SK-N-SH treated with all-trans-retinoic acid at 6 μM for 48 hours (cell line): ENCODE results near the gene NFYA.

Source experiments
- ATAC-seq: fragments of 200-7000 bp; cut with Tn5 transposase; 3 replicates; pipeline ENCODE4 v1.9.1; 2020; ENCODE audit warnings: mild to moderate bottlenecking, moderate library complexity
- ARNTL ChIP-seq: fragments of 450-650 bp; formaldehyde crosslinking; IDR thresholded peaks from 2 replicates; pipeline ENCODE4 v1.5.0; 2020; ENCODE audit warnings: low read depth, mild to moderate bottlenecking, moderate library complexity, borderline replicate concordance
- CSDC2 ChIP-seq: fragments of 250-450 bp; sonication (Bioruptor Pico); IDR thresholded peaks from 2 replicates; pipeline ENCODE4 v1.5.0; 2020; ENCODE audit warnings: mild to moderate bottlenecking, moderate library complexity
- ESRRG ChIP-seq: fragments of 250-450 bp; sonication (Bioruptor Pico); IDR thresholded peaks from 2 replicates; pipeline ENCODE4 v1.6.1; 2021; ENCODE audit warnings: mild to moderate bottlenecking
- GLIS3 ChIP-seq: fragments of 250-450 bp; sonication (Bioruptor Pico); IDR thresholded peaks from 2 replicates; pipeline ENCODE4 v1.5.0; 2020; ENCODE audit warnings: mild to moderate bottlenecking, moderate library complexity
- OSR1 ChIP-seq: fragments of 250-450 bp; sonication (Bioruptor Pico); IDR thresholded peaks from 2 replicates; pipeline ENCODE4 v1.8.0; 2022; ENCODE audit warnings: moderate library complexity, mild to moderate bottlenecking, inconsistent platforms
- PPARA ChIP-seq: fragments of 250-450 bp; sonication (Bioruptor Pico); IDR thresholded peaks from 2 replicates; pipeline ENCODE4 v1.5.0; 2020; ENCODE audit warnings: mild to moderate bottlenecking, borderline replicate concordance
- RARB ChIP-seq: fragments of 250-450 bp; sonication (Bioruptor Pico); IDR thresholded peaks from 2 replicates; pipeline ENCODE4 v1.8.0; 2021; ENCODE audit warnings: mild to moderate bottlenecking, moderate library complexity
- SNAI2 ChIP-seq: fragments of 250-450 bp; sonication (Bioruptor Pico); IDR thresholded peaks from 2 replicates; pipeline ENCODE4 v1.5.0; 2020; ENCODE audit warnings: mild to moderate bottlenecking, moderate library complexity
- TCF4 ChIP-seq: fragments of 250-450 bp; sonication (Bioruptor Pico); IDR thresholded peaks from 2 replicates; pipeline ENCODE4 v1.8.0; 2021; ENCODE audit warnings: mild to moderate bottlenecking, moderate library complexity, borderline replicate concordance
- TOX ChIP-seq: fragments of 250-450 bp; sonication (Bioruptor Pico); IDR thresholded peaks from 2 replicates; pipeline ENCODE4 v1.8.0; 2021; ENCODE audit warnings: mild to moderate bottlenecking, moderate library complexity, borderline replicate concordance
- ZC3H10 ChIP-seq: fragments of 250-450 bp; sonication (Bioruptor Pico); IDR thresholded peaks from 2 replicates; pipeline ENCODE4 v1.5.1; 2021; ENCODE audit warnings: mild to moderate bottlenecking, moderate library complexity
- ZFP3 ChIP-seq: fragments of 250-450 bp; sonication (Bioruptor Pico); IDR thresholded peaks from 2 replicates; pipeline ENCODE4 v1.5.0; 2020; ENCODE audit warnings: mild to moderate bottlenecking, moderate library complexity
- ZFP30 ChIP-seq: fragments of 450-650 bp; formaldehyde crosslinking; IDR thresholded peaks from 2 replicates; pipeline ENCODE4 v1.5.0; 2022; ENCODE audit warnings: mild to moderate bottlenecking, moderate library complexity
- ZNF565 ChIP-seq: fragments of 450-650 bp; formaldehyde crosslinking; conservative IDR thresholded peaks from 2 replicates; pipeline ENCODE4 v1.5.0; 2020; ENCODE audit warnings: low read depth, mild to moderate bottlenecking, moderate library complexity
- ZNF70 ChIP-seq: fragments of 450-650 bp; formaldehyde crosslinking; IDR thresholded peaks from 2 replicates; pipeline ENCODE4 v1.5.0; 2020; ENCODE audit warnings: mild to moderate bottlenecking, moderate library complexity
- ZNF8 ChIP-seq: fragments of 450-650 bp; formaldehyde crosslinking; IDR thresholded peaks from 2 replicates; pipeline ENCODE4 v1.5.0; 2020; ENCODE audit warnings: mild to moderate bottlenecking, moderate library complexity
- TF ChIP-seq, protein P1 (sequence below): fragments of 250-450 bp; sonication (Bioruptor Pico); IDR thresholded peaks from 2 replicates; pipeline ENCODE4 v1.5.1; 2021; ENCODE audit warnings: mild to moderate bottlenecking, moderate library complexity
- TF ChIP-seq, protein P2 (sequence below): fragments of 250-450 bp; sonication (Bioruptor Pico); IDR thresholded peaks from 2 replicates; pipeline ENCODE4 v1.5.1; 2020; ENCODE audit warnings: low read depth, mild to moderate bottlenecking, moderate library complexity
- TF ChIP-seq, protein P3 (sequence below): fragments of 250-450 bp; sonication (Bioruptor Pico); IDR thresholded peaks from 2 replicates; pipeline ENCODE4 v1.5.0; 2020; ENCODE audit warnings: mild to moderate bottlenecking, moderate library complexity
- TF ChIP-seq, protein P4 (sequence below): fragments of 250-450 bp; sonication (Bioruptor Pico); IDR thresholded peaks from 2 replicates; pipeline ENCODE4 v1.8.0; 2021; ENCODE audit warnings: low read depth, mild to moderate bottlenecking, moderate library complexity, borderline replicate concordance

NFYA gene

DNA sequence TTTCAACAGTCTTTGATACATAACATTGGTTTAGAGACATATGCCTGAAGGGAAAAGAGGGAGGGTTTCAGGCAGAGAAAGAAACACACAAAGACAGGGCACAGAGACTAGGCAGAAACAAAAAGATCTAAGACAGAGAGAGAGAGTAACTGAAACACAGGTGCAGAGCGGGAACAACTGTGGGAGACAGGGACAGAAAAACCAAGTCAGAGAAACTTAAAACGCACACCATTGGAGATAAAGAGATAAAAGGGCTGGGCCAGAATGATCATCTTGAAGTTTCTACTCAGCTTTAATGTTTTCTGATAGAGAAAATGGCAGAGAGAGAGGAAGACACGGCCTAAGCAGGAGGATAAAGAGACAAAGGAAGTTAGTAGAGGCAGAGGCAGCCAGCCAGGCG is 45.5 kb upstream of the NFYA start:
- no peak for ATAC-seq
- no peak for TF ChIP-seq ZFP30 (CRISPR knock-in tag)

DNA sequence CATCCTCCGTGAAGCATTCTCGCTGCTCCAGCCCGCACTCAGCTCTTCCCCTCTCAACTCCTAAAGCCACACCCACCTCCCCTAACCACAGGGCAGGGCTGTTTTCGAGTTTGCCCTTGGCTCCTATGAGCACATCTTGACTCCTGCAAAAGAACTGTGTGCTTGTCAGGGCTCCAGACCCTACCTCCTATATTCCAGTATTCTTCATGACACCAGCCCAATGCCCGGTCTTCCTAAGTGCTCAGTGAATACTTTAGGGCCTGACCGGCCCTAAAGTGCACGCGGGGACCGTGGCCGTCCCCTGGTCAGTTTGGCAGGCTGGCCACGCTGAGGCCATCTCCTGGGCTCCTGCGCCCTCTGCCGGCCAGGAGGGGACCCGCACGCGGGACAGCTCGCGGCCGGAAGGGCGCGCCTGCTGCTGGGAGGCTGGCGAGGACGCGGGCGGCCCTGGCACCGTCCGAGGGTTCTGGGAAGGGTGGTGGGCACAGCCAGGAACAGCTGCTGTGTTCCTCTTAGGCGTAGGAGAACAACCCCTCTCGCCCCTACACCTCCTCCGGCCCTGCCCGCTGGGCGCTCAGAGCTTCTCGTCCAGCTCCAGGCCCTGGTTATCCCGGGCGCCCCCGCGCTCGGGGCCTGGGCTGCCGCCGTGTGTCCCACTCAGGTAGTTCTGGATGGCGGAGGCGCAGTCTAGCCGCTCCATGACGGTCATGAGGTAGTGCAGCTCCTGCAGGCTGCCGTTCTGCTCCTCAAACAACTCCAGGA is 44.8 kb upstream of the NFYA start:
- TF ChIP-seq ZNF565 (no peak), ZNF8 (CRISPR knock-in tag) (no peak), ZC3H10 (CRISPR knock-in tag) (no peak), ZNF70 (CRISPR knock-in tag) (no peak), GLIS3 (CRISPR knock-in tag) (no peak), ESRRG (no peak), ARNTL (no peak), ZFP3 (CRISPR knock-in tag) (no peak)
- ATAC-seq, result peak; percentile 99

DNA sequence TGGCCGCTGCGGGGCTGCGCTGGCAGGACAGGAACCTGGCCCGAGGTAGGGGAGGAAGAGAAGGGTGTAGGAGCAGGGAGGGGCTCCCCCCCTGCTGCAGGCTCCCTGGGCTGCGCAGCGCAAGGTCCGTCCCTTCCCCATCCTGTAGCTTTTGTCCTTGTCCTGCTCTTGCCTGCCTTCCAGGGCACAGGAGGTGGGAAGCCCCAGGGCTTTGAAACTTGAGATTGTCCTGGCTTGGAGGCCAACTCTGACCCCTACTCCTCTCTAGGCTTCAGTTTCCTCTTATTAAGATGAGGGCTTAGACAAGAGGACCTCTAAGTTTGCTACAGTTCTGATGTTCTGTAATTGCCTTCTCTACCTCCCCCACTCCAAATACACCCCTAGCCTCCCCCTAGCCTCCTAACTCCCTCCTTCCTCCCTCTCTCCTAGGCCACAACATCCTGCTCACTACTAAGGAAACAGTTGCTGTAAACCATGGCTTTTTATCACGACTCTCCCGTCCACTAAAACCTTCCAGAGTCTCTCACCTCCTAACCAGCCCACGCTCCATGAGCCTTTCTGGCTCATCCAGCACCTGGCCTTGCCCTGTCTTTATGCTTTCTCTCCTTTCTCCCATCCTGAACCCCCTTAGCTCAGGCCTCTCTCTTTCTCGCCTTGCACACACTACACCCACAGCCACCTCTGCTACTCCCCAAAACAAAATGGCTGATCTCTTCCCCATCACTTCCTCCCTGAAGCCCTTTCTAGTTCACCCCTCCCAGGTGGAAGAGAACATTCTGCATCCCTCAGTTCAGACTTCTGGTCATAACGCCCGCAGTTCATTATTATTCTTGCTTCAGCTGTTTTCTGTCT is 44.0 kb upstream of the NFYA start:
- no peak for TF ChIP-seq TOX (CRISPR knock-in tag)
- TF ChIP-seq, all 23 proteins: peak for 0
- ATAC-seq, result no peak; the same call in 2 of the 3 replicates

DNA sequence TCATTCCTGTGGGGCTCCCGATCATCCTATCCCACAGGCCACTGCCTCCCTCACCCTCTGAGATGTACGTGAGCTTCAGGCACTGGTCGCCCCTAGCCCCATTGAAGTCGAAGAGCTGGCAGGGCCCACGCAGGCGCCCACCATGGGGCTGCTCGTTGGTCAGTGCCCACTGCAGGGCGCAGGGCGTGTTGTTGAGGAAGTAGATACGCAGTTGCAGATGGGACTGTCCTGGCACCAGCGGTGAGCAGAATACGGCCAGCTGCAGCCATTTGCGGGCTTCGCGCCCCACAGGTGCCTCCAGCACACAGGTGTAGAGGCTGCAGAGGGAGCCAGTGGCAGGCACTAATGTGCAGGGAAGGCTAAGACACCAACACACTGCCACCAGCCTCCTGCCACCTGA is 39.9 kb upstream of the NFYA start:
- TF ChIP-seq ZFP30 (CRISPR knock-in tag) (no peak), GLIS3 (CRISPR knock-in tag) (no peak), ZNF8 (CRISPR knock-in tag) (no peak), ZFP3 (CRISPR knock-in tag) (no peak)
- TF ChIP-seq, protein P1, sequence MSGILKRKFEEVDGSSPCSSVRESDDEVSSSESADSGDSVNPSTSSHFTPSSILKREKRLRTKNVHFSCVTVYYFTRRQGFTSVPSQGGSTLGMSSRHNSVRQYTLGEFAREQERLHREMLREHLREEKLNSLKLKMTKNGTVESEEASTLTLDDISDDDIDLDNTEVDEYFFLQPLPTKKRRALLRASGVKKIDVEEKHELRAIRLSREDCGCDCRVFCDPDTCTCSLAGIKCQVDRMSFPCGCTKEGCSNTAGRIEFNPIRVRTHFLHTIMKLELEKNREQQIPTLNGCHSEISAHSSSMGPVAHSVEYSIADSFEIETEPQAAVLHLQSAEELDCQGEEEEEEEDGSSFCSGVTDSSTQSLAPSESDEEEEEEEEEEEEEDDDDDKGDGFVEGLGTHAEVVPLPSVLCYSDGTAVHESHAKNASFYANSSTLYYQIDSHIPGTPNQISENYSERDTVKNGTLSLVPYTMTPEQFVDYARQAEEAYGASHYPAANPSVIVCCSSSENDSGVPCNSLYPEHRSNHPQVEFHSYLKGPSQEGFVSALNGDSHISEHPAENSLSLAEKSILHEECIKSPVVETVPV (CRISPR knock-in tag), result no peak
- TF ChIP-seq, protein P2, sequence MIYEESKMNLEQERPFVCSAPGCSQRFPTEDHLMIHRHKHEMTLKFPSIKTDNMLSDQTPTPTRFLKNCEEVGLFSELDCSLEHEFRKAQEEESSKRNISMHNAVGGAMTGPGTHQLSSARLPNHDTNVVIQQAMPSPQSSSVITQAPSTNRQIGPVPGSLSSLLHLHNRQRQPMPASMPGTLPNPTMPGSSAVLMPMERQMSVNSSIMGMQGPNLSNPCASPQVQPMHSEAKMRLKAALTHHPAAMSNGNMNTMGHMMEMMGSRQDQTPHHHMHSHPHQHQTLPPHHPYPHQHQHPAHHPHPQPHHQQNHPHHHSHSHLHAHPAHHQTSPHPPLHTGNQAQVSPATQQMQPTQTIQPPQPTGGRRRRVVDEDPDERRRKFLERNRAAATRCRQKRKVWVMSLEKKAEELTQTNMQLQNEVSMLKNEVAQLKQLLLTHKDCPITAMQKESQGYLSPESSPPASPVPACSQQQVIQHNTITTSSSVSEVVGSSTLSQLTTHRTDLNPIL (CRISPR knock-in tag), result no peak
- TF ChIP-seq, protein P3, sequence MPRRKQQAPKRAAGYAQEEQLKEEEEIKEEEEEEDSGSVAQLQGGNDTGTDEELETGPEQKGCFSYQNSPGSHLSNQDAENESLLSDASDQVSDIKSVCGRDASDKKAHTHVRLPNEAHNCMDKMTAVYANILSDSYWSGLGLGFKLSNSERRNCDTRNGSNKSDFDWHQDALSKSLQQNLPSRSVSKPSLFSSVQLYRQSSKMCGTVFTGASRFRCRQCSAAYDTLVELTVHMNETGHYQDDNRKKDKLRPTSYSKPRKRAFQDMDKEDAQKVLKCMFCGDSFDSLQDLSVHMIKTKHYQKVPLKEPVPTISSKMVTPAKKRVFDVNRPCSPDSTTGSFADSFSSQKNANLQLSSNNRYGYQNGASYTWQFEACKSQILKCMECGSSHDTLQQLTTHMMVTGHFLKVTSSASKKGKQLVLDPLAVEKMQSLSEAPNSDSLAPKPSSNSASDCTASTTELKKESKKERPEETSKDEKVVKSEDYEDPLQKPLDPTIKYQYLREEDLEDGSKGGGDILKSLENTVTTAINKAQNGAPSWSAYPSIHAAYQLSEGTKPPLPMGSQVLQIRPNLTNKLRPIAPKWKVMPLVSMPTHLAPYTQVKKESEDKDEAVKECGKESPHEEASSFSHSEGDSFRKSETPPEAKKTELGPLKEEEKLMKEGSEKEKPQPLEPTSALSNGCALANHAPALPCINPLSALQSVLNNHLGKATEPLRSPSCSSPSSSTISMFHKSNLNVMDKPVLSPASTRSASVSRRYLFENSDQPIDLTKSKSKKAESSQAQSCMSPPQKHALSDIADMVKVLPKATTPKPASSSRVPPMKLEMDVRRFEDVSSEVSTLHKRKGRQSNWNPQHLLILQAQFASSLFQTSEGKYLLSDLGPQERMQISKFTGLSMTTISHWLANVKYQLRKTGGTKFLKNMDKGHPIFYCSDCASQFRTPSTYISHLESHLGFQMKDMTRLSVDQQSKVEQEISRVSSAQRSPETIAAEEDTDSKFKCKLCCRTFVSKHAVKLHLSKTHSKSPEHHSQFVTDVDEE (CRISPR knock-in tag), result no peak
- no peak for ATAC-seq

DNA sequence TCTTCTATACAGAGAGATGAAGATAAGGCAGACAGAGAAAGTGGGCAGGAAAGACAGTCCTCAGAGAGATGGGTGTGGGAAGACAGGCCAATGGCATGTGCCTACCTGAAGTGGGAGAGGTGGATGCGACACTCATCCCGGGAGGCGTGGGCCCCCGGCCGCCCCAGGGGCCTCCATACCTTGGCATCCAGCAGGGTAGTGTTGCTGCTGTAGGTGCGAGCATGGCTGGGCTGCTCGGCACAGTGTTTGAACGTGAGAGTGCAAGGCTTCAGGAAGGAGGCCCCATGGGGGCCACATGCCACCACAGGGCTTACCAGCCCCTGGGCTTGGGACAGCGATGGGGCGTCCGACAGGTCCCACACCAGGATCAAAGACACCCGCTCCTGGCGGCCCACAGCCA is 39.0 kb upstream of the NFYA start:
- no peak for ATAC-seq
- TF ChIP-seq ZNF565, result no peak
- TF ChIP-seq, protein P4, sequence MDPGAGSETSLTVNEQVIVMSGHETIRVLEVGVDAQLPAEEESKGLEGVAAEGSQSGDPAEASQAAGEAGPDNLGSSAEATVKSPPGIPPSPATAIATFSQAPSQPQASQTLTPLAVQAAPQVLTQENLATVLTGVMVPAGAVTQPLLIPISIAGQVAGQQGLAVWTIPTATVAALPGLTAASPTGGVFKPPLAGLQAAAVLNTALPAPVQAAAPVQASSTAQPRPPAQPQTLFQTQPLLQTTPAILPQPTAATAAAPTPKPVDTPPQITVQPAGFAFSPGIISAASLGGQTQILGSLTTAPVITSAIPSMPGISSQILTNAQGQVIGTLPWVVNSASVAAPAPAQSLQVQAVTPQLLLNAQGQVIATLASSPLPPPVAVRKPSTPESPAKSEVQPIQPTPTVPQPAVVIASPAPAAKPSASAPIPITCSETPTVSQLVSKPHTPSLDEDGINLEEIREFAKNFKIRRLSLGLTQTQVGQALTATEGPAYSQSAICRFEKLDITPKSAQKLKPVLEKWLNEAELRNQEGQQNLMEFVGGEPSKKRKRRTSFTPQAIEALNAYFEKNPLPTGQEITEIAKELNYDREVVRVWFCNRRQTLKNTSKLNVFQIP (CRISPR knock-in tag), result no peak
- TF ChIP-seq ZFP30 (CRISPR knock-in tag), result no peak
- TF ChIP-seq, protein P1 (CRISPR knock-in tag), result no peak
- no peak for TF ChIP-seq ZC3H10 (CRISPR knock-in tag)
- TF ChIP-seq ARNTL, result no peak
- TF ChIP-seq OSR1 (CRISPR knock-in tag), result no peak
- TF ChIP-seq PPARA (CRISPR knock-in tag), result no peak
- TF ChIP-seq SNAI2, result no peak
- TF ChIP-seq TOX (CRISPR knock-in tag), result no peak
- TF ChIP-seq CSDC2 (CRISPR knock-in tag), result no peak
- no peak for TF ChIP-seq TCF4 (CRISPR knock-in tag)
- TF ChIP-seq, protein P3 (CRISPR knock-in tag), result no peak
- no peak for TF ChIP-seq RARB
- TF ChIP-seq ZFP3 (CRISPR knock-in tag), result no peak
- TF ChIP-seq GLIS3 (CRISPR knock-in tag), result no peak
